ENCODE results near the gene TOLLIP.

Gene TOLLIP

DNA sequence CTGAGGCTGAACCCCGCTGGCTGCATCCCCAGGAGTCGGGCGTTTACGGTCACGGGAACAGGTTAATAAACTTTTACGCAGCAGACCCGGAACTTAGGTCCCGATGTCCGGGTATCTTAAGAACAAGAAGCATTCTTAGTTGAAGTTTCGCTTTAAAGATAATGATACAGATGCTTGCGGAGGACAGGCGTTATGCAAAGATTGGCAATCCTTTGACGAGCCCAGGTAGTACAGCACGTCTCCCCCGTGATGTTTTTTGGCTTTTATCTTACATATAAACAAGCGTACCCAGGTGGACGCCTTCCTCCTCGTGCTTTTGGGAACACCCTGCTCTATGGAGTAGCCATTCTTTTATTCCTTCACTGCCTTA, 871 bp upstream of the TOLLIP start:
- peak overlapping the region; percentile 94 for H3K4me3 ChIP-seq (ENCODE audit: low read depth, low read length)
- TF ChIP-seq, protein P1, sequence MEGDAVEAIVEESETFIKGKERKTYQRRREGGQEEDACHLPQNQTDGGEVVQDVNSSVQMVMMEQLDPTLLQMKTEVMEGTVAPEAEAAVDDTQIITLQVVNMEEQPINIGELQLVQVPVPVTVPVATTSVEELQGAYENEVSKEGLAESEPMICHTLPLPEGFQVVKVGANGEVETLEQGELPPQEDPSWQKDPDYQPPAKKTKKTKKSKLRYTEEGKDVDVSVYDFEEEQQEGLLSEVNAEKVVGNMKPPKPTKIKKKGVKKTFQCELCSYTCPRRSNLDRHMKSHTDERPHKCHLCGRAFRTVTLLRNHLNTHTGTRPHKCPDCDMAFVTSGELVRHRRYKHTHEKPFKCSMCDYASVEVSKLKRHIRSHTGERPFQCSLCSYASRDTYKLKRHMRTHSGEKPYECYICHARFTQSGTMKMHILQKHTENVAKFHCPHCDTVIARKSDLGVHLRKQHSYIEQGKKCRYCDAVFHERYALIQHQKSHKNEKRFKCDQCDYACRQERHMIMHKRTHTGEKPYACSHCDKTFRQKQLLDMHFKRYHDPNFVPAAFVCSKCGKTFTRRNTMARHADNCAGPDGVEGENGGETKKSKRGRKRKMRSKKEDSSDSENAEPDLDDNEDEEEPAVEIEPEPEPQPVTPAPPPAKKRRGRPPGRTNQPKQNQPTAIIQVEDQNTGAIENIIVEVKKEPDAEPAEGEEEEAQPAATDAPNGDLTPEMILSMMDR (IDR thresholded peaks at IDR 0.05; ENCODE audit: insufficient read depth, low read depth, low read length, missing control alignments) = no peak
- peak; percentile 47 for DNase-seq (ENCODE audit: low read depth)

DNA sequence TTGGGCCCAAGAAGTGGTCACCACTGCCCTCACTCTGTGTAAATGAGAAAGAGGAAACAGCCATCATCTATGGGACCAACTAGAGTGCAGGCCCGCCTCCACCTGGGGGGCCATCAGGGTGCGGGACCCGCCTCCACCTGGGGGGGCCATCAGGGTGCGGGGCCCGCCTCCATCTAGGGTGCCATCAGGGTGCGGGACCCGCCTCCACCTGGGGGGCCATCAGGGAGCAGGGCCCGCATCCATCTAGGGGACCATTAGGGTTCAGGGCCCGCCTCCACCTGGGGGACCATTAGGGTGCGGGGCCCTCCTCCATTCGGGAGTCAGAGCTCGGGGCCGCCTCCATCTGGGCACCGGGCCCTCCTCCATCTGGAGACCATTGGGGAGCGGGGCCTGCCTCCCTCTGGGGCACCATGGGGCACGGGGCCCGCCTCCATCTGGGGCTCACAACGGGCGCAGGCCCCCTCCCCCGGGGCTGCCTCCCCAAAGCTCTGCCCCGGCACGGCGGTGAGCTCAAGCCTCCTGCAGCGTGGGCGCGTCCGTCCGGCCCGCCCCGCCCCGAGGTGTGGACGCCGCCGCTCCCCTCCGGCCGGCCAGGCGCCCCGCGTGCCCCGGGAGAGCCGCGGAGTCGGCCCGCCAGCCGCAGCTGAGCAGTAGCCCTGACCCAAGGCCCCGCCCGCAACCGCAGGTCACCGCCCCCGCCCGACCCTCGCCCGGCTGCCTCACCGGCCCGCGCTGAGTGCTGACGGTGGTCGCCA, 512 bp downstream of the TOLLIP start:
- DNase-seq (ENCODE audit: low read depth) = peak; percentile 13
- TF ChIP-seq, protein P1 (IDR thresholded peaks at IDR 0.05; ENCODE audit: insufficient read depth, low read depth, low read length, missing control alignments) = no peak
- peak overlapping the region; percentile 82 for H3K4me3 ChIP-seq (ENCODE audit: low read depth, low read length)

DNA sequence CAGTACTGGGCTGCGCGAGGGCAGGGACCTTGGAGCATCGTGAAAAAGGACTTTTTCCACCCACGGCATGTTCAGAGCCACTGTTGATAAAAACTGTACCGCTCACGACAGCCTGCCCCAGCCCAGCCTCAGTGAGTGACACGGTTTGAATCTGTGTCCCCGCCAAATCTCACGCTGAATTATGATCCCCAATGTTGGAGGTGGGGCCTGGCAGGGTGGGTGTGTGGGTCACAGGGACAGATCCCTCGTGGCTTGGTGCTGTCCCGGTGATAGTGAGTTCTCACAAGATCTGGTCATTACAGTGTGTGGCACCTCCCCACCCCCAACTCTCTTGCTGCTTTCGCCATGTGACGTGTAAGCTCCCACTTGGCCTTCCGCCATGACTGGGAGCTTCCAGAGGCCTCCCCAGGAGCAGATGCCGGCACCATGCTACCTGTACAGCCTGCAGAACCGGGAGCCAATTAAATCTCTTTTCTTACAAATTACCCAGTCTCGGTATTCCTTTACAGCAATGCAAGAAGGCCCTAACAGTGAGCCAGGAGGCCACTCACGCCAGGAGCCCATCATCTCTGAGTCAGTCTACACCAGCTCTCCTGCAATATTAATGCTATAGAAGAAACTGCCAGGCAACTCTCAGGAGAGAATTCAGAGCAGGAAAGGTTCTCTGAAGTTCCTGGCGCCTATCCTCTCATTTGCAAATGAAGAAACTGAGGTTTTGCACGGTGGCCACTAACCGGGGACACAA, 1.3 kb downstream of the TOLLIP start:
- TF ChIP-seq, protein P1 (IDR thresholded peaks at IDR 0.05; ENCODE audit: insufficient read depth, low read depth, low read length, missing control alignments) = no peak
- DNase-seq (ENCODE audit: low read depth) = no peak
- peak overlapping the region; percentile 82 for H3K4me3 ChIP-seq (ENCODE audit: low read depth, low read length)

DNA sequence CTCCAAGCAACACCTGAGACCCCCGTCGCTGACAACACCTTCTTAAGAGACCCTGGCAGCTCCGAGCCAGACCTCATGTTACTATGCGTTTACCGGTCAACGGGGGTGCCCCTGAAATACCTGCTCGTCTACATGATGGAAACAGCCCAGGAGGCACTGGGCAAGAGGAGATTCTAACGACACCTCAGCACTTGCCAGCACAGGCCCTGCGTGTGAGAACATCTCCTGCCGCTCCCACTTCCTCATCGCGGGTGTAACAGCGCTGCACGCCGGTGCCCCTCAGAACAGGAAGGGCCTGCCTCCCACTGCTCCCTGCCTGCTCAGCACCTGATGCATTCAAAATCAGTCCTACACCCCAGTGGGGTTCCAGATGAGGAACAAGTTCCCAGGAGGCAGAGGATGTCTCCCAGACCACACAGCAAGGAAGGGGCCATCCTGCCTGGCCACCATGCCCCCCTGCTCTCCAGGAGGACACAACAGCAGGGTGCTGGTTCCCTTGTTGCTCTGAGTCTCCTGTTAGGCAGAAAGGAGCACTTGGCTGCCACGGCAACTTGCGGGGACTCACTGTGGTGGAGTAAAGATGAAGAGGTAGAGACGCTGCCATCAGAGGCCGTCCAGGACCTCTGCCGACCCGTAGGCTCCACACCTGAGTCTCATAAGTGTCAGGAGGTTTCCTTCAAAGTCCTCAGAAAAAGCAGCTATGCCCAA, 2.1 kb downstream of the TOLLIP start:
- H3K4me3 ChIP-seq (ENCODE audit: low read depth, low read length) = no peak overlapping the region
- TF ChIP-seq, protein P1 (IDR thresholded peaks at IDR 0.05; ENCODE audit: insufficient read depth, low read depth, low read length, missing control alignments) = no peak
- no peak for DNase-seq (ENCODE audit: low read depth)

DNA sequence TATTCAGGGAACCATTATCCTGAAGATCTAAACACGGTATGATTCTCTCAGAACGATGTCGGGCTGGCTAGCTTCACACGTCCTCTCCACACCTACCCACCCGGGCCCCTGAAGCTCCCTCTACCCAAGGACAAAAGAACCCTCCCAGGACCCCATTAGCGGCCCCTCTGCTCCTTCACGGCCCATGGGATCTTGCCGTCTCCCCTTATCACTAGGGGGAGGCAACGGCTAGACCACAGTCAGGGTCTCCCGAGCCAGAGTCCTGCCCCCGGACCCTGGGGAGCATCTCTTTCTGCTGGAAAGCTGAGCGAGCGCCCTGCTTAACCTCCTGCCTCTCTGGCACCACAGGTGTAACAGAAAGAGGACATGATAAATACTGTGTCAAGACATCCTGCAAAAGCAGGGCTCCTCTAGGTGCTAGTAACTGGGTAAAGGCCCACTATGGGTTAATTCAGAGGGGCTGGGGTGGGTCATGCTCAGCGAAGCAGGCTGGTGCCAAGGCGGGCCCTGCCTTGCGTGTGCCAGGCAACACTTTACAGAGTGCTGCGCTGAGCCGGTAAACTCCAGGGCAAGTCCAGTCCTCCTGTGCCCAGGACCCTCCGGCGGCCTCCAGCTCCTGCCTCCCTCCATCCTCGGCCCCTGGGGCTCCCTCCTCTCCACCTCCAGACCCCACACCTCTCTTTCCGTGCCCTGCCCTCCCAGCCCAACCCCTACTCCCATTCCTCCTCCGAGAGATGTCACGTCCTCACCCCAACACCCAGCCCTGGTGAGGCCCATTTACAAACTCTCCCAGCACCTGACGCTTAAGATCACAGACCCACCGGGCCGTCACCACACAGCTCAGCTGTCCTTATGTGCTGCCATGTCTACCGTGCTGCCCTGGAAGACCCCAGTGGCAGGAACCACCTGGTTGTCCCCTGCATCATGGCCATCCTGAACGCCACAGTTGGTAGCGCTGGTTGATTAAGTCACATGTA, 3.0 kb downstream of the TOLLIP start:
- H3K4me3 ChIP-seq (ENCODE audit: low read depth, low read length) = no peak overlapping the region
- TF ChIP-seq, protein P1 (IDR thresholded peaks at IDR 0.05; ENCODE audit: insufficient read depth, low read depth, low read length, missing control alignments) = no peak
- DNase-seq (ENCODE audit: low read depth) = no peak

DNA sequence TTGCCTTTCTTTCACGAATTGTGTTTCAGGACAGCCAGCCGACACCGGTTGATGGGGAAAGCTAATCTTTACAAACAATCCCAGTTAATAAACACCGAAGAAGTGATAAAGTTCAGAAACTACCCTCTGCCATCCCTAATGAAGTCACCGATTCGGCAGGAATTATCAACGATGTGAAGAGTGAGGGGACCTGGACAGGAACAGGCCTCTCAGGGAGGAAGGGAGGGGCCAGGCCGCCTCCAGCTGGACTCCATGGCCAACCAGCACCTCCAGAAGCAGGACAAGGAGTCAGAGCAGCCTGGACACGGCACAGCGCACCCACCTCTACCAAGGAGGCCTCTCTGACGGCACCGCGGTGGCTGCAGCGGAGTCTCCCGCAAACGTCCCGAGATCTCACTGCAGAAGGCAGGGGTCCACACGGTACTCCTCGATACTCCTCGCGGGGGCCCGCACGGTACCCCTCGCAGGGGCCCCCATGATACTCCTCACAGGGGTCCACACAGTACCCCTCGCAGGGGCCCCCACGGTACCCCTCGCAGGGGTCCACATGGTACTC, 3.9 kb downstream of the TOLLIP start:
- no peak for DNase-seq (ENCODE audit: low read depth)
- H3K4me3 ChIP-seq (ENCODE audit: low read depth, low read length) = no peak overlapping the region
- TF ChIP-seq, protein P1 (IDR thresholded peaks at IDR 0.05; ENCODE audit: insufficient read depth, low read depth, low read length, missing control alignments) = no peak
